ENCODE data around the gene PCDHB7.

The PCDHB7 gene

DNA sequence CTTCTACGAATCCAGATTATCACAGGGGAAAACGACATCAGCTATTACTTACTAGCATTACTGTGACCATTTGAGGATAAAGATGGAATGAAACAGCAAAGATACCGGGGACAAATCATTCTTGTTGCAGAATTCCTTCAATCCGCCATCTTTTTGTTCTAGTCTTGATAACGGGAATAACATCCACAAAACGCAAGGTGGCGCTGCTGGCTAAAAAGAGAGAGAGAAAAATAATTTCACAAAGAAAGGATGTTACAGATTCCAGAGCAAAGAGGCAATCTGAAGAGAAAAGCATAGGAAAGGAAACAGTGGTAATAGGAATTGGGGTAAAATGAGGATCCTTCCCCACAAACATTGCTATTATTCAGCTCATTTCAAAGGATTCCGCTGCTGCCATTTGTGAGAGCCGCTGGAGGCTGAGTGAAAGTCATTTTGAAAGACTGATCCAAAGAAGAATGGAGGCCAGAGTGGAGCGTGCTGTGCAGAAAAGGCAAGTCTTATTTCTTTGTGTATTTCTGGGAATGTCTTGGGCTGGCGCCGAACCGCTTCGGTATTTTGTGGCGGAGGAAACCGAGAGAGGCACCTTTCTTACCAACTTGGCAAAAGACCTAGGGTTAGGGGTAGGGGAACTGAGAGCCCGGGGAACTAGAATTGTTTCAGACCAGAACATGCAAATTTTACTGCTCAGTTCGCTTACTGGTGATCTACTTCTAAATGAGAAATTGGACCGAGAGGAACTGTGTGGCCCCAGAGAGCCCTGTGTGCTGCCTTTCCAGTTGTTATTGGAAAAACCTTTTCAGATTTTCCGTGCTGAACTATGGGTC lies at the start of gene PCDHB7:
Gene PCDHB7 (plus strand): TSS at position 264 of the 824 bp plus-strand sequence. CDS start 192 bp downstream, at position 456.
- no peak for TF ChIP-seq FOXM1 (IDR thresholded peaks at IDR 0.05; ENCODE audit: borderline replicate concordance, low read depth)
- peak; percentile 42 for TF ChIP-seq RAD21 (IDR thresholded peaks at IDR 0.05; ENCODE audit: low read depth)

- TF ChIP-seq REST (IDR thresholded peaks at IDR 0.05; ENCODE audit: low read depth) (no peak), EP300 (IDR thresholded peaks at IDR 0.05; ENCODE audit: borderline replicate concordance) (no peak), TEAD4 (IDR thresholded peaks at IDR 0.05) (no peak), RAD21 (IDR thresholded peaks at IDR 0.05; ENCODE audit: low read depth) (no peak), CEBPB (IDR thresholded peaks at IDR 0.05) (no peak), CREB1 (IDR thresholded peaks at IDR 0.05; ENCODE audit: low read depth) (no peak), TCF12 (IDR thresholded peaks at IDR 0.05; ENCODE audit: low read depth) (no peak), YY1 (IDR thresholded peaks at IDR 0.05; ENCODE audit: low read depth) (no peak), NFIC (IDR thresholded peaks at IDR 0.05) (no peak), TAF1 (IDR thresholded peaks at IDR 0.05; ENCODE audit: low read depth) (no peak), ZBTB7A (IDR thresholded peaks at IDR 0.05; ENCODE audit: low read depth) (no peak), FOXM1 (IDR thresholded peaks at IDR 0.05; ENCODE audit: borderline replicate concordance, low read depth) (no peak)
- TF ChIP-seq, protein P1, sequence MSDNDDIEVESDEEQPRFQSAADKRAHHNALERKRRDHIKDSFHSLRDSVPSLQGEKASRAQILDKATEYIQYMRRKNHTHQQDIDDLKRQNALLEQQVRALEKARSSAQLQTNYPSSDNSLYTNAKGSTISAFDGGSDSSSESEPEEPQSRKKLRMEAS (IDR thresholded peaks at IDR 0.05): no peak
- TF ChIP-seq, protein P2, sequence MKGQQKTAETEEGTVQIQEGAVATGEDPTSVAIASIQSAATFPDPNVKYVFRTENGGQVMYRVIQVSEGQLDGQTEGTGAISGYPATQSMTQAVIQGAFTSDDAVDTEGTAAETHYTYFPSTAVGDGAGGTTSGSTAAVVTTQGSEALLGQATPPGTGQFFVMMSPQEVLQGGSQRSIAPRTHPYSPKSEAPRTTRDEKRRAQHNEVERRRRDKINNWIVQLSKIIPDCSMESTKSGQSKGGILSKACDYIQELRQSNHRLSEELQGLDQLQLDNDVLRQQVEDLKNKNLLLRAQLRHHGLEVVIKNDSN (IDR thresholded peaks at IDR 0.05): no peak
Observed at GRCh38 chr5:141127305-141127704, 45.1 kb upstream of the PCDHB7 start.

DNA sequence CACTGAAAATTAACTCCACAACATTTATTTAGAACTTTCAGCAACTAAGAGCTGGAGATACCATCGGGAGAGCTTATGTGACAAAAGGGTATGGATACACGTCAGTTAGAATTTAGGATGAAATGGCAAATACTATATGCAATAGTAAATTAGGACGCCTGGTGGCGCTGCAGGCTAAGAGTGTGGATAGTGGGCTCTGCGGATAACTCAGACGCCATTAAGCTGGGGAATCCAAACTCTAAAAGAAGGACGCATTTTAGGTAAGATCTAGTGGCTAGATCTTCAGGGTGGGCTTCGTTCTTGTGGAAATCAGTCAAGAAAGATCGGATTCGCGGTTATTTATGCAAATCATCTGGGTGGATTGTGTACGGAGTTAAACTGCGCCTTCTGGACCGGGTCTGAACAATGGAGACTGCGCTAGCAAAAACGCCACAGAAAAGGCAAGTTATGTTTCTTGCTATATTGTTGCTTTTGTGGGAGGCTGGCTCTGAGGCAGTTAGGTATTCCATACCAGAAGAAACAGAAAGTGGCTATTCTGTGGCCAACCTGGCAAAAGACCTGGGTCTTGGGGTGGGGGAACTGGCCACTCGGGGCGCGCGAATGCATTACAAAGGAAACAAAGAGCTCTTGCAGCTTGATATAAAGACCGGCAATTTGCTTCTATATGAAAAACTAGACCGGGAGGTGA lies 37.3 kb upstream of the PCDHB7 start, which contains the start of gene PCDHB5:
Gene PCDHB5 (plus strand): TSS at position 177 of the 688 bp plus-strand sequence. CDS start 229 bp downstream, at position 406.
- TF ChIP-seq RAD21 (IDR thresholded peaks at IDR 0.05; ENCODE audit: low read depth): peak; percentile 25; the same call in 1 of the 2 replicates
- no peak for TF ChIP-seq YY1 (IDR thresholded peaks at IDR 0.05; ENCODE audit: low read depth)

DNA sequence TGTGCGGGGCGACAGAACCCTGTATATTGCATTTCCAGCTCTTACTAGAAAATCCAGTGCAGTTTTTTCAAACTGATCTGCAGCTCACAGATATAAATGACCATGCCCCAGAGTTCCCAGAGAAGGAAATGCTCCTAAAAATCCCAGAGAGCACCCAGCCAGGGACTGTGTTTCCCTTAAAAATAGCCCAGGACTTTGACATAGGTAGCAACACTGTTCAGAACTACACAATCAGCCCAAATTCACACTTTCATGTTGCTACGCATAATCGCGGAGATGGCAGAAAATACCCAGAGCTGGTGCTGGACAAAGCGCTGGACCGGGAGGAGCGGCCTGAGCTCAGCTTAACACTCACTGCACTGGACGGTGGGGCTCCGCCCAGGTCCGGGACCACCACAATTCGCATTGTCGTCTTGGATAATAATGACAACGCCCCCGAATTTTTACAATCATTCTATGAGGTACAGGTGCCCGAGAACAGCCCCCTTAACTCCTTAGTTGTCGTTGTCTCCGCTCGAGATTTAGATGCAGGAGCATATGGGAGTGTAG lies 36.7 kb upstream of the PCDHB7 start:
- TF ChIP-seq TEAD4 (IDR thresholded peaks at IDR 0.05): no peak
- no peak for TF ChIP-seq EGR1 (IDR thresholded peaks at IDR 0.05)
- no peak for TF ChIP-seq ZBTB7A (IDR thresholded peaks at IDR 0.05; ENCODE audit: low read depth)
- TF ChIP-seq CEBPB (IDR thresholded peaks at IDR 0.05): no peak
- TF ChIP-seq TAF1 (IDR thresholded peaks at IDR 0.05; ENCODE audit: low read depth): no peak

DNA sequence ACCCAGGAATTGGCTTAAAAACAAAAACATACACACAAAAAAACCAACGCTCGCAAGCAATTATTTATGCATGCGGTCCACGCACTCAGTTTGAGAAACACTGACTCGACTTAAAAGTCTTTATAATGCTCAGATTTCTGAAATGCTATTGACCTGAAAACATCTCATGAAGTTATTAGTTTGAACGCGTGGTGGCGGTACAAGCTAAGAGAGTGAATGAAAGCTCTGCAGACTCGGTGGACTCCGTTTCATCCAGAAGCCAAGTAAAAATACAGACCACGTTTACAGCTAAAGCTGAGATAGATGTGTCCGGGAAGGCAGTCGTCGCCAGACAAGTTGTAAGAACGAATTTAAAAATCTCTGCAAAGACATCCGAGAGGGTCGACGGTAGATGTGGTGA lies 22.6 kb upstream of the PCDHB7 start, which contains the start of gene PCDHB6:
Gene PCDHB6 (plus strand): TSS at position 246 of the 400 bp plus-strand sequence. CDS start 201 bp downstream, outside the sequence.
- TF ChIP-seq, protein P2 (IDR thresholded peaks at IDR 0.05): no peak
- TF ChIP-seq RAD21 (IDR thresholded peaks at IDR 0.05; ENCODE audit: low read depth): peak; percentile 17; the same call in 1 of the 2 replicates

- TF ChIP-seq YY1 (IDR thresholded peaks at IDR 0.05; ENCODE audit: low read depth): no peak
- no peak for TF ChIP-seq TAF1 (IDR thresholded peaks at IDR 0.05; ENCODE audit: low read depth)
- TF ChIP-seq, protein P2 (IDR thresholded peaks at IDR 0.05): no peak
- TF ChIP-seq TEAD4 (IDR thresholded peaks at IDR 0.05): no peak
- TF ChIP-seq RAD21 (IDR thresholded peaks at IDR 0.05; ENCODE audit: low read depth): no peak
- no peak for TF ChIP-seq CEBPB (IDR thresholded peaks at IDR 0.05)
- no peak for TF ChIP-seq ZBTB7A (IDR thresholded peaks at IDR 0.05; ENCODE audit: low read depth)
- no peak for TF ChIP-seq EGR1 (IDR thresholded peaks at IDR 0.05)
- no peak for TF ChIP-seq REST (IDR thresholded peaks at IDR 0.05; ENCODE audit: low read depth)
- no peak for TF ChIP-seq NFIC (IDR thresholded peaks at IDR 0.05)
- TF ChIP-seq, protein P1 (IDR thresholded peaks at IDR 0.05): no peak
- no peak for TF ChIP-seq EP300 (IDR thresholded peaks at IDR 0.05; ENCODE audit: borderline replicate concordance)
Observed at GRCh38 chr5:141150224-141150992, 22.0 kb upstream of the PCDHB7 start.

Data from Ishikawa (cell line).